Upper lobe of left lung (tissue), 4 donors: ENCODE measurements around the gene TGDS.

Experiments
- EP300 ChIP-seq, 4 donors: sonication (generic); formaldehyde crosslinking; IDR thresholded peaks; one replicate each; pipeline ENCODE4 v1.5.1; 2017; ENCODE audit warnings: antibody characterized with exemption in 4 of 4, control low read depth in 2 of 4
- POLR2A ChIP-seq, 4 donors: fragments of 450-650 bp; IDR thresholded peaks; one replicate each; pipeline ENCODE4 v1.5.1; 2016 to 2017; ENCODE audit warnings: antibody characterized with exemption in 4 of 4, mild to moderate bottlenecking in 2 of 4
- TF ChIP-seq, protein P1 (sequence below), 6 experiments: fragments of 450-650 bp in 4 of 6; fragments of 200-600 bp in 2 of 6; sonication (generic) in 2 of 6; IDR thresholded peaks; one replicate each; pipeline ENCODE4 v1.5.1; 2016 to 2019; ENCODE audit warnings: antibody characterized with exemption in 6 of 6

DNA sequence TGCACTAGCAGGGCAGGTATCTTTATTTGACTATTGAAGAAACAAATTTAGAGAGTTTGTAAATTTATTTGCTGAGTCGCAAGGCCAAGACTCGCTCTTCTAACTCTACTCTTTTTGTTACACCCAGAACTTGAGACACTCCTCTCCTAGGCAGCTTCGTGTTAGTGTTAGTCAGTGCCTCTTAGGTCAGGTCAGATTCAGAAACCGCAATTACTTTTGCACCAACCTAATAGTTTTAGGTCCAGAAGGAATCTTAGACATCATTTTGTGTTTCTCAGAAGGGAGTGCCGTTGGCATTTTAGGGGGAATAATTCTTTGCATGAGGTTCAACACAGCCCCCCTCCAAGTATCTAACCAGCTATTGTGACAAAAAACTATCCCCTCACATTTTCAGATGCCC, 14.5 kb upstream of the TGDS start:
- TF ChIP-seq POLR2A (IDR thresholded peaks at IDR 0.05) (no peak), EP300 (IDR thresholded peaks at IDR 0.05) (no peak)
- TF ChIP-seq, protein P1, sequence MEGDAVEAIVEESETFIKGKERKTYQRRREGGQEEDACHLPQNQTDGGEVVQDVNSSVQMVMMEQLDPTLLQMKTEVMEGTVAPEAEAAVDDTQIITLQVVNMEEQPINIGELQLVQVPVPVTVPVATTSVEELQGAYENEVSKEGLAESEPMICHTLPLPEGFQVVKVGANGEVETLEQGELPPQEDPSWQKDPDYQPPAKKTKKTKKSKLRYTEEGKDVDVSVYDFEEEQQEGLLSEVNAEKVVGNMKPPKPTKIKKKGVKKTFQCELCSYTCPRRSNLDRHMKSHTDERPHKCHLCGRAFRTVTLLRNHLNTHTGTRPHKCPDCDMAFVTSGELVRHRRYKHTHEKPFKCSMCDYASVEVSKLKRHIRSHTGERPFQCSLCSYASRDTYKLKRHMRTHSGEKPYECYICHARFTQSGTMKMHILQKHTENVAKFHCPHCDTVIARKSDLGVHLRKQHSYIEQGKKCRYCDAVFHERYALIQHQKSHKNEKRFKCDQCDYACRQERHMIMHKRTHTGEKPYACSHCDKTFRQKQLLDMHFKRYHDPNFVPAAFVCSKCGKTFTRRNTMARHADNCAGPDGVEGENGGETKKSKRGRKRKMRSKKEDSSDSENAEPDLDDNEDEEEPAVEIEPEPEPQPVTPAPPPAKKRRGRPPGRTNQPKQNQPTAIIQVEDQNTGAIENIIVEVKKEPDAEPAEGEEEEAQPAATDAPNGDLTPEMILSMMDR (IDR thresholded peaks at IDR 0.05): no peak
